ENCODE data around the gene CHMP1B.

Gene CHMP1B

GRCh38 chr18:11857177-11857887 lies 6.1 kb downstream of the CHMP1B start:
- H3K4me2 ChIP-seq (ENCODE audit: low read length), result no peak overlapping the region

GRCh38 chr18:11859282-11859830 lies 8.1 kb downstream of the CHMP1B start:
- H3K79me2 ChIP-seq (ENCODE audit: low read length), result no peaks in the 10 kb centered on the region
- H3K27ac ChIP-seq (ENCODE audit: low read length), result no peak overlapping the region
- H2AFZ ChIP-seq (ENCODE audit: low read depth, low read length), result no peak overlapping the region
- TF ChIP-seq CTCF (IDR thresholded peaks at IDR 0.05; ENCODE audit: low read depth, low read length) (no peak), EZH2phosphoT487 (IDR thresholded peaks at IDR 0.05; ENCODE audit: low read depth) (no peak)
- no peak overlapping the region for H3K9ac ChIP-seq (ENCODE audit: low read length)
- H3K9me3 ChIP-seq (ENCODE audit: insufficient read depth, low read length), result no peaks in the 10 kb centered on the region
- H3K4me1 ChIP-seq (ENCODE audit: low read length), result no peaks in the 10 kb centered on the region
- H3K36me3 ChIP-seq (replicated peaks; ENCODE audit: low read depth, low read length), result no peaks in the 10 kb centered on the region
- H3K4me3 ChIP-seq (ENCODE audit: low read length), result no peak overlapping the region
- no peaks in the 10 kb centered on the region for H3K27me3 ChIP-seq (ENCODE audit: low read depth, low read length)
- H3K4me2 ChIP-seq (ENCODE audit: low read length), result no peak overlapping the region
- H4K20me1 ChIP-seq (ENCODE audit: insufficient read depth, low read length), result no peaks in the 10 kb centered on the region

More at GRCh38 chr18:11857177-11857887, 6.1 kb downstream of the CHMP1B start:
- peaks cover 4% of the 10 kb centered on the region for H3K36me3 ChIP-seq (replicated peaks; ENCODE audit: low read depth, low read length)
- H2AFZ ChIP-seq (ENCODE audit: low read depth, low read length), result no peak overlapping the region
- no peak overlapping the region for H3K9ac ChIP-seq (ENCODE audit: low read length)
- H3K9me3 ChIP-seq (ENCODE audit: insufficient read depth, low read length), result no peaks in the 10 kb centered on the region
- TF ChIP-seq CTCF (IDR thresholded peaks at IDR 0.05; ENCODE audit: low read depth, low read length), result no peak
- no peak for TF ChIP-seq EZH2phosphoT487 (IDR thresholded peaks at IDR 0.05; ENCODE audit: low read depth)
- no peaks in the 10 kb centered on the region for H3K27me3 ChIP-seq (ENCODE audit: low read depth, low read length)
- H3K4me3 ChIP-seq (ENCODE audit: low read length), result no peak overlapping the region
- no peak overlapping the region for H3K27ac ChIP-seq (ENCODE audit: low read length)
- H3K79me2 ChIP-seq (ENCODE audit: low read length), result peaks cover 14% of the 10 kb centered on the region
- peaks cover 9% of the 10 kb centered on the region for H3K4me1 ChIP-seq (ENCODE audit: low read length)
- H4K20me1 ChIP-seq (ENCODE audit: insufficient read depth, low read length), result no peaks in the 10 kb centered on the region

GRCh38 chr18:11859903-11860407 lies 8.7 kb downstream of the CHMP1B start:
- no peaks in the 10 kb centered on the region for H3K79me2 ChIP-seq (ENCODE audit: low read length)
- H3K36me3 ChIP-seq (replicated peaks; ENCODE audit: low read depth, low read length), result no peaks in the 10 kb centered on the region
- H3K27me3 ChIP-seq (ENCODE audit: low read depth, low read length), result no peaks in the 10 kb centered on the region
- no peak overlapping the region for H3K9ac ChIP-seq (ENCODE audit: low read length)
- H3K4me1 ChIP-seq (ENCODE audit: low read length), result no peaks in the 10 kb centered on the region
- TF ChIP-seq EZH2phosphoT487 (IDR thresholded peaks at IDR 0.05; ENCODE audit: low read depth) (no peak), CTCF (IDR thresholded peaks at IDR 0.05; ENCODE audit: low read depth, low read length) (no peak)
- no peak overlapping the region for H3K27ac ChIP-seq (ENCODE audit: low read length)
- no peaks in the 10 kb centered on the region for H3K9me3 ChIP-seq (ENCODE audit: insufficient read depth, low read length)
- no peaks in the 10 kb centered on the region for H4K20me1 ChIP-seq (ENCODE audit: insufficient read depth, low read length)
- no peak overlapping the region for H3K4me3 ChIP-seq (ENCODE audit: low read length)
- no peak overlapping the region for H3K4me2 ChIP-seq (ENCODE audit: low read length)
- no peak overlapping the region for H2AFZ ChIP-seq (ENCODE audit: low read depth, low read length)

- H3K4me2 ChIP-seq (ENCODE audit: low read length), result no peak overlapping the region
- no peaks in the 10 kb centered on the region for H3K36me3 ChIP-seq (replicated peaks; ENCODE audit: low read depth, low read length)
- H2AFZ ChIP-seq (ENCODE audit: low read depth, low read length), result no peak overlapping the region
- H3K9ac ChIP-seq (ENCODE audit: low read length), result no peak overlapping the region
- no peaks in the 10 kb centered on the region for H4K20me1 ChIP-seq (ENCODE audit: insufficient read depth, low read length)
- H3K4me1 ChIP-seq (ENCODE audit: low read length), result no peaks in the 10 kb centered on the region
- H3K79me2 ChIP-seq (ENCODE audit: low read length), result no peaks in the 10 kb centered on the region
- H3K4me3 ChIP-seq (ENCODE audit: low read length), result no peak overlapping the region
- TF ChIP-seq CTCF (IDR thresholded peaks at IDR 0.05; ENCODE audit: low read depth, low read length) (no peak), EZH2phosphoT487 (IDR thresholded peaks at IDR 0.05; ENCODE audit: low read depth) (no peak)
- H3K27ac ChIP-seq (ENCODE audit: low read length), result no peak overlapping the region
- H3K27me3 ChIP-seq (ENCODE audit: low read depth, low read length), result no peaks in the 10 kb centered on the region
- H3K9me3 ChIP-seq (ENCODE audit: insufficient read depth, low read length), result no peaks in the 10 kb centered on the region
Observed at GRCh38 chr18:11860594-11861450, 9.6 kb downstream of the CHMP1B start.
